DOHH2 (cell line): ENCODE measurements around the gene TNIP3.

Experiments
- EZH2phosphoT487 ChIP-seq: fragments of 200-600 bp; sonication (generic); IDR thresholded peaks from 2 replicates; pipeline ENCODE4 v1.6.1; 2017; ENCODE audit warnings: borderline replicate concordance, mild to moderate bottlenecking, antibody characterized with exemption, low read length, moderate library complexity, mixed read lengths
- TF ChIP-seq, protein P1 (sequence below): fragments of 200-600 bp; sonication (generic); IDR thresholded peaks from one replicate; pipeline ENCODE4 v1.5.1; 2014; ENCODE audit warnings: antibody characterized with exemption, mild to moderate bottlenecking, low read depth, low read length; ENCODE audit not compliant: poor library complexity, severe bottlenecking

DNA sequence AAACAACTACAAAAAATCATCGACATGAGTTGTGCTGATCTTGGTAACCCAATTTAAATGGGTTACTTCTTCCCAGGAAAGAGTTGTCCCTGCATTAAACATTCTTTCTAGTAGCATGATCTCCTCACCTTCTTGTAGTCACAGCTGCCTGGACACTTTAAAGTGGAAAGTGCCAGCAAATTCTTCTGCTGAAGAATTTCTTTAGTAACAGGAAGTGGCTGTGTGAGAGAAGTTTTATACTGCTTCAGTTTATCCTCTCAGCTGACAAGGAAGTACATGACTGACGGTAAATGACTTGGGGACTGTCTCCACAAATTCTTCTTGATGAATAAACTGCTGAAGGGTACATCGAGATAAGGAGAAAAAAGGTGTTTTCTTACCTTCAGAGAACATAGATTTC is 18.2 kb upstream of the TNIP3 start:
- TF ChIP-seq, protein P1, sequence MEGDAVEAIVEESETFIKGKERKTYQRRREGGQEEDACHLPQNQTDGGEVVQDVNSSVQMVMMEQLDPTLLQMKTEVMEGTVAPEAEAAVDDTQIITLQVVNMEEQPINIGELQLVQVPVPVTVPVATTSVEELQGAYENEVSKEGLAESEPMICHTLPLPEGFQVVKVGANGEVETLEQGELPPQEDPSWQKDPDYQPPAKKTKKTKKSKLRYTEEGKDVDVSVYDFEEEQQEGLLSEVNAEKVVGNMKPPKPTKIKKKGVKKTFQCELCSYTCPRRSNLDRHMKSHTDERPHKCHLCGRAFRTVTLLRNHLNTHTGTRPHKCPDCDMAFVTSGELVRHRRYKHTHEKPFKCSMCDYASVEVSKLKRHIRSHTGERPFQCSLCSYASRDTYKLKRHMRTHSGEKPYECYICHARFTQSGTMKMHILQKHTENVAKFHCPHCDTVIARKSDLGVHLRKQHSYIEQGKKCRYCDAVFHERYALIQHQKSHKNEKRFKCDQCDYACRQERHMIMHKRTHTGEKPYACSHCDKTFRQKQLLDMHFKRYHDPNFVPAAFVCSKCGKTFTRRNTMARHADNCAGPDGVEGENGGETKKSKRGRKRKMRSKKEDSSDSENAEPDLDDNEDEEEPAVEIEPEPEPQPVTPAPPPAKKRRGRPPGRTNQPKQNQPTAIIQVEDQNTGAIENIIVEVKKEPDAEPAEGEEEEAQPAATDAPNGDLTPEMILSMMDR: no peak
- no peak for TF ChIP-seq EZH2phosphoT487
